Endothelial cell of umbilical vein (primary cell): ENCODE results near the gene TSSK6. TPM values are rescaled to one million over a fixed set of nuclear protein-coding genes. Genes with fewer than 3 reads are reported as not detected.

Experiments
- BruUV-seq: library from RNA; stranded (reverse); fragments of 400-500 nt; replicated peaks from 2 replicates; lab custom pipeline; 2021; lab: Mats Ljungman, UMichigan
- CTCF ChIA-PET: fragments of 300-600, 350-600 bp; sonication (Branson Sonifier 250); formaldehyde crosslinking; loops from one replicate; lab custom pipeline; 2021; ENCODE audit warnings: antibody characterized with exemption, inconsistent platforms; lab: Charles Lee
- POLR2A ChIA-PET: fragments of 300-600, 350-600 bp; sonication (Branson Sonifier 250); formaldehyde crosslinking; loops from one replicate; lab custom pipeline; 2021; ENCODE audit warnings: antibody characterized with exemption, inconsistent platforms; lab: Charles Lee
- DNase-seq: peaks from one replicate; pipeline ENCODE4 v3.0.0-alpha.2; 2011; ENCODE audit warnings: low read depth, low spot score
- FAIRE-seq: peaks from 2 replicates; lab custom pipeline; 2011; peaks lifted over from hg19 to GRCh38; lab: Jason Lieb, UNC
- H2AFZ ChIP-seq: 2 replicates; pipeline ENCODE4 v1.6.0; 2012; ENCODE audit warnings: low read depth, low read length, control low read depth, inconsistent platforms
- H3K27ac ChIP-seq: 2 replicates; pipeline ENCODE4 v1.5.1; 2011; ENCODE audit warnings: low read depth, mild to moderate bottlenecking, control low read depth, low read length, moderate library complexity; ENCODE audit not compliant: insufficient read depth
- H3K27me3 ChIP-seq, 2 experiments: 2 replicates each; pipeline versions ENCODE4 v1.6.0 to v1.6.1; 2011; ENCODE audit warnings: low read length in 2 of 2, mixed read lengths in 1 of 2; ENCODE audit not compliant: control insufficient read depth in 2 of 2, insufficient read depth in 2 of 2
- H3K36me3 ChIP-seq, 2 experiments: 2 replicates in 1 of 2; 3 replicates in 1 of 2; pipeline ENCODE4 v1.5.1; 2011; ENCODE audit warnings: low read length in 2 of 2, mild to moderate bottlenecking in 1 of 2, moderate library complexity in 1 of 2; ENCODE audit not compliant: control insufficient read depth in 2 of 2, insufficient read depth in 2 of 2; ENCODE audit errors: extremely low read depth in 1 of 2
- H3K4me1 ChIP-seq: 3 replicates; pipeline ENCODE4 v1.5.1; 2011; ENCODE audit warnings: mild to moderate bottlenecking, low read length; ENCODE audit not compliant: control insufficient read depth, insufficient read depth; ENCODE audit errors: extremely low read depth
- H3K4me2 ChIP-seq: 2 replicates; pipeline ENCODE4 v1.6.1; 2011; ENCODE audit warnings: low read length, control low read depth, mixed read lengths; ENCODE audit not compliant: insufficient read depth
- H3K4me3 ChIP-seq, 3 experiments: fragments of 200-600 bp in 1 of 3; sonication (generic), shearing (Covaris generic) in 1 of 3; replicated peaks in 1 of 3; 2 replicates each; pipeline ENCODE4 v1.5.1; 2011 to 2016; ENCODE audit warnings: control low read depth in 3 of 3, low read length in 3 of 3, mild to moderate bottlenecking in 2 of 3, inconsistent platforms in 1 of 3, low read depth in 1 of 3, moderate library complexity in 1 of 3; ENCODE audit not compliant: insufficient read depth in 1 of 3
- H3K79me2 ChIP-seq: 2 replicates; pipeline ENCODE4 v1.6.0; 2012; ENCODE audit warnings: low read length, inconsistent platforms; ENCODE audit not compliant: control insufficient read depth, insufficient read depth
- H3K9ac ChIP-seq: replicated peaks from 2 replicates; pipeline ENCODE3; 2011; ENCODE audit warnings: low read length, control low read depth; ENCODE audit not compliant: insufficient read depth; ENCODE audit errors: extremely low read depth
- H3K9me1 ChIP-seq: replicated peaks from 3 replicates; pipeline ENCODE4 v1.6.0; 2011; ENCODE audit warnings: mild to moderate bottlenecking, low read length; ENCODE audit not compliant: control insufficient read depth, insufficient read depth; ENCODE audit errors: extremely low read depth
- H3K9me3 ChIP-seq: replicated peaks from 2 replicates; pipeline ENCODE4 v1.5.1; 2012; ENCODE audit warnings: low read length, inconsistent platforms; ENCODE audit not compliant: control insufficient read depth, insufficient read depth
- H4K20me1 ChIP-seq: replicated peaks from 2 replicates; pipeline ENCODE3; 2011; ENCODE audit warnings: mild to moderate bottlenecking, low read length; ENCODE audit not compliant: control insufficient read depth, insufficient read depth; ENCODE audit errors: extremely low read depth
- CTCF ChIP-seq, 2 donors: IDR thresholded peaks; 1 replicate in 1 of 2; 2 replicates in 1 of 2; pipeline ENCODE4 v1.5.1; 2011; ENCODE audit warnings: low read length in 2 of 2, mild to moderate bottlenecking in 2 of 2, moderate library complexity in 2 of 2, control low read depth in 1 of 2, inconsistent platforms in 1 of 2, low read depth in 1 of 2; ENCODE audit not compliant: insufficient read depth in 1 of 2; ENCODE audit errors: extremely low read depth in 1 of 2
- EZH2 ChIP-seq: IDR thresholded peaks from 2 replicates; pipeline ENCODE4 v1.6.1; 2012; ENCODE audit warnings: borderline replicate concordance, low read depth, mild to moderate bottlenecking, moderate library complexity, low read length, inconsistent platforms; ENCODE audit not compliant: severe bottlenecking
- FOS ChIP-seq: IDR thresholded peaks from 2 replicates; pipeline ENCODE4 v1.6.1; 2011; ENCODE audit warnings: mild to moderate bottlenecking, low read length, moderate library complexity, borderline replicate concordance; ENCODE audit not compliant: insufficient read depth
- GATA2 ChIP-seq: IDR thresholded peaks from 2 replicates; pipeline ENCODE4 v1.7.0; 2011; ENCODE audit warnings: low read depth, mild to moderate bottlenecking, moderate library complexity, mixed read lengths, low read length; ENCODE audit not compliant: insufficient read length, insufficient read depth
- JUN ChIP-seq: IDR thresholded peaks from 2 replicates; pipeline ENCODE4 v1.6.1; 2011; ENCODE audit warnings: borderline replicate concordance, low read depth; ENCODE audit not compliant: insufficient read length, insufficient read depth
- MAX ChIP-seq: IDR thresholded peaks from 2 replicates; pipeline ENCODE4 v1.6.1; 2011; ENCODE audit not compliant: insufficient read depth, insufficient read length
- MYC ChIP-seq: IDR thresholded peaks from one replicate; pipeline ENCODE4 v1.6.1; 2011; ENCODE audit warnings: mild to moderate bottlenecking, low read depth, low read length
- POLR2A ChIP-seq: IDR thresholded peaks from 2 replicates; pipeline ENCODE4 v1.6.1; 2012; ENCODE audit warnings: low read depth, mild to moderate bottlenecking, control low read depth, low read length
- POLR2AphosphoS5 ChIP-seq: IDR thresholded peaks from 2 replicates; pipeline ENCODE4 v1.6.1; 2012; ENCODE audit warnings: low read depth, mild to moderate bottlenecking, control low read depth, low read length, moderate library complexity; ENCODE audit not compliant: insufficient read depth
- dilution Hi-C: fragments of 300-500 bp; cut with MboI; formaldehyde crosslinking; loops from one replicate; pipeline ENCODE4 v1.15.0; 2019; ENCODE audit warnings: low sequenced_read_pairs; ENCODE audit not compliant: extremely low pct_ligation_motif_present
- intact Hi-C: fragments of 100-400 bp; cut with micrococcal nuclease; formaldehyde crosslinking; loops from one replicate; pipeline ENCODE4 v1.10.0; 2022
- polyA plus RNA-seq, 4 experiments: library from polyadenylated mRNA; depleted of rRNA in 3 of 4; stranded (reverse) in 3 of 4; unstranded in 1 of 4; fragments of >200 nt; gene quantifications; 2 replicates each; pipeline versions ENCODE4 v1.2.1 to v1.2.3, GENCODE V29; 2011 to 2012; ENCODE audit warnings: missing spikeins in 1 of 4
- total RNA-seq: library from RNA; stranded (reverse); gene quantifications from 2 replicates; pipeline ENCODE4 v1.2.3, GENCODE V29; 2021

Gene TSSK6
- total and polyA plus RNA-seq, 2 donors (not counting 3 experiments of a cell fraction or from before 2014, with no cell fraction given): 0.76 to 0.82 TPM

GRCh38 chr19:19529783-19530422 lies 14.6 kb upstream of the TSSK6 start:
- Histone ChIP-seq H3K27me3 (no peaks in the 10 kb centered on the region), H3K9me3 (no peaks in the 10 kb centered on the region), H3K4me1 (no peaks in the 10 kb centered on the region), H2AFZ (no peak overlapping the region), H3K27ac (no peak overlapping the region), H3K9ac (no peak overlapping the region), H3K4me3 (no peak overlapping the region), H3K79me2 (no peaks in the 10 kb centered on the region), H3K36me3 (no peaks in the 10 kb centered on the region), H3K4me2 (no peak overlapping the region), H4K20me1 (no peaks in the 10 kb centered on the region), H3K9me1 (no peaks in the 10 kb centered on the region)
- dilution Hi-C loops: no loop called here
- TF ChIP-seq MYC (no peak), MAX (no peak), GATA2 (no peak), POLR2AphosphoS5 (no peak), POLR2A (no peak), CTCF (IDR thresholded peaks at IDR 0.05; ENCODE audit: extremely low read depth in 1 of 2, insufficient read depth in 1 of 2, low read depth in 1 of 2, low read length in 2 of 2) (no peak), JUN (no peak), EZH2 (no peak), FOS (no peak)
- DNase-seq (no peak), FAIRE-seq (no peak)
- intact Hi-C loops: no loop called here
- CTCF ChIA-PET: interaction anchor here (0.6 to 5.6 kb wide), 3 partner anchors 22 to 429 kb away, joined by 4 to 44 read pairs (median 5); no protein-coding TSS in a partner anchor
- POLR2A ChIA-PET: no interaction called here
- BruUV-seq: no TSS peak
